ENCODE measurements around the gene ZNF467.

The ZNF467 gene

DNA sequence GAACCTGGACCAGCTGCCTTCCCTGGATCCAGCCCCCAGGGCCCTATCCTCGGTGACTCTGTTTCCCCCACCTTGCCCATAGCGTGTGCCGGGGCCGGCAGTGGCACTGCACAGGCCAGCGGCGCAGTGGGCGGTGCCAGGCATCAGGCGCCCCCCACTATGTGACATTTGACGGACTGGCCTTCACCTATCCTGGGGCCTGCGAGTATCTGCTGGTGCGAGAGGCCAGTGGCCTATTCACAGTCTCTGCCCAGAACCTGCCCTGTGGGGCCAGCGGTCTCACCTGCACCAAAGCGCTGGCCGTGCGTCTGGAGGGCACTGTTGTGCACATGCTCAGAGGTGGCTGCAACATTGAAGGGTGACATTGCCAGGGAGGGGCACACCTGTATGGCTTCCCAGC, 12.0 kb upstream of the ZNF467 start:
- no peak for DNase-seq

DNA sequence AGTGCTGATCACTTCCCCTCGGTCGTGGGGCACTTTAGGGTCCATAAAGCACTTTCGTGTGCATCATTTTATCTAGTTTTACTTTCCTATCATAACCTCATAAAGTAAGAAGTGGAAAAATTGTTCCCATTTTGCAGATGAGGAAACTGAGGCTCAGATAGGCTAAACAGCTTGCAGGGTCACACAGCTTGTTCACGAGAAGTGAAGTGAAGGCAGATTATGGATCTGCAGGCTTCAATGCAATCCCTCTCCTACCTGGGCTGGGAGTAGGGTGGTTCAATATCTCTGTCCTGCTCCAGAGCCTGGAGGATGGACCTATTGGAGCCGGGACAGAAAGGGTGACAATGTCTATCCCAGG, 10.8 kb upstream of the ZNF467 start:
- no peak for DNase-seq

DNA sequence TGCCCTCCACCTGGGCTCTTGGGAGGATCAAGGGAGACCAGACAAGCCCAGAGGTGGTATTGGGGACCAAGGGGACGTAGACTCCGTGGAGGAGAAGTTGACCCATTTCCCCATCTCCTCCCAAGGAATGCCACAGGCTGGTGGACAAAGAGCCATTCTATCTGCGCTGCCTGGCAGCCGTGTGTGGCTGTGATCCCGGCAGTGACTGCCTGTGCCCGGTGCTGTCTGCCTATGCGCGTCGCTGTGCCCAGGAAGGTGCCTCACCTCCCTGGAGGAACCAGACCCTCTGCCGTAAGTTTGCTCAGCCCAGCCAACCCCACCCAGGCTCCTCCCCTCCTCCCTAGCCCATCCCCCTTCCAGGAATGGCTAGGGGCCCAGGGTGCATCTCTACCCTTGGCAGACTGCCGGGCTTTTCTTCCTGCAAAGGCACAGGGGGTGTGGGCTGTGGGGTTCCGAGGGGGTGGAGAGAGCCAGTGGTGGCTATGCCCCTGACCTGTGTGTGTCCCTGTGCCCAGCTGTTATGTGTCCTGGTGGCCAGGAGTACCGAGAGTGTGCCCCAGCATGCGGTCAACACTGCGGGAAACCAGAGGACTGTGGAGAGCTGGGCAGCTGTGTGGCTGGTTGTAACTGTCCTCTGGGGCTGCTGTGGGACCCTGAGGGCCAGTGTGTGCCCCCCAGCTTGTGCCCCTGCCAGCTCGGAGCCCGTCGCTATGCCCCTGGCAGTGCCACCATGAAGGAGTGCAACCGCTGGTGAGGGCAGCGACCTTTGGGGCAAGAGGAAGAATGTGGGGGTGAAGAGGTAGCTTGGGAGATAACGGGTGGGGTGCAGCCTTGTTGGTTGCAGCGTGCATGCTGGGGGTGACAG, 10.2 kb upstream of the ZNF467 start:
- DNase-seq = no peak

DNA sequence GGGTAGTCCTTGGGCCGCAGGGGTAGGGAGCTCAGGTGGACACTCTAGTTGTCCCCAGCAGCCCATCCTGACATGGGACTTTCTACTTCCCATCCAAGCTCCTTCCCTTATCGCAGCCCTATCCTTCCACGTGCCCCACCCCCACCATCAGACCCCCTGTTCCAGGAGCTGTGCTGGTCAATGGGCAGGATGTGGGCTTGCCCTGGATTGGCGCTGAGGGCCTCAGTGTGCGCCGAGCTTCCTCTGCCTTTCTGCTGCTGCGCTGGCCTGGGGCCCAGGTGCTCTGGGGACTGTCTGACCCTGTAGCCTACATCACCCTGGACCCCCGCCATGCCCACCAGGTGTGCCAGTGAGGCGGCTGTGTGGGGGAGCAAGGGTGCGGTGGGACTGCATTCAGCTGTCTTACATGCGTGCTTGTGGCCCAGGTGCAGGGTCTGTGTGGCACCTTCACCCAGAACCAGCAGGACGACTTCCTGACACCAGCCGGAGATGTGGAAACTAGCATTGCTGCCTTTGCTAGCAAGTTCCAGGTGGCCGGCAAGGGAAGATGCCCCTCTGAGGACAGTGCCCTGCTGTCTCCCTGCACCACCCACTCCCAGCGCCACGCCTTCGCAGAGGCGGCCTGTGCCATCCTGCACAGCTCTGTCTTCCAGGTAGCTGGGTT, 9.4 kb upstream of the ZNF467 start:
- no peak for DNase-seq

DNA sequence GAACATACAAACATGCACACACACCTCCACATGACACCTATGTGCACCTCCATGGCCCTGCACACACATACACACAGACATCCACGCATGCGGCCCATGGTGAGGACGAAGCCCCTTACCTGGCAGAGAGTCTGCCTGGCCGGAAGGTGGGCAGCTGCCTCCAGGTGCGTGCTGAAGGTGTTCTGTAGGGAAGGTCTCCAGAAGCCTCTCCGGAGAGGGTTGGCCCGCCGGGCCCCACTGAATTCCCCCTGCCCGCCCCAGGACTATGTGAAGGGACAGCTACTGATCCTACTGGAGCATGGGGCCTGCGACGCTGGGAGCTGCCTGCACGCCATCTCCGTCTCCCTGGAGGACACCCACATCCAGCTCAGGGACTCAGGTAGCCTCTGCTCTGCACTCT, 8.5 kb upstream of the ZNF467 start:
- DNase-seq = no peak

DNA sequence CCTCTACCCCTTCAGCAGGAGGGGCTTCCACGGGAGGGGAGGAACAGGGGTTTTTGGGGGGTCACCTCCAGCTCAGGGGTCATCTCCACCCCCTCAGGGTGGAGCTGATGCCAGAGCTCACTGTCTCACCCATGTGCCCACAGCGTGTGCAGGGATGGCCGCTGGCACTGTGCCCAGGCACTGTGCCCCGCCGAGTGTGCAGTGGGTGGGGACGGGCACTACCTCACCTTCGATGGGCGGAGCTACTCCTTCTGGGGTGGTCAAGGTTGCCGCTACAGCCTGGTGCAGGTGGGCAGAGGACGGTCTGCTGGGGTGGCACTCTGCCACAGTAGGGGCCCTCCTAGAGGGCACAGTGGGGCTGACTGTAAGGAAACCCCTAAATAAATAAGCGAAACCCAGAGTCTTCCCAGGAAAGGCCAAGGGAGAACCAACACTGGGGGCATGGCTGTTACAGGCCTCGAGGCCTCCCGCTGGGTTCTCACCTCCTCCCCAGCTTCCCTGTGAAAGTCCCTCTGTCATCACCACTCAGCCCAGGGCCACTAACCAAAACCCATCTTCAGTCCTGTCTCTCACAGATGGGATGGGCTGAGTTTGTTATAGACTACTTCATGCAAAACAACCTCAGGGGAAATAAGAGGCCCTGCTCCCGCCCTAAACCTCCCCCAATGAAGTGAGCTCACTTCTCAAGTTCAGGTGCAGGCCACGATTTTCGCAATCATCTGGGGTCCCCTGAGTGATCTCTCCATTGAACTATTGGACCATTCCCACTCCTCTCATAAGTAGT, 7.4 kb upstream of the ZNF467 start:
- DNase-seq = no peak

DNA sequence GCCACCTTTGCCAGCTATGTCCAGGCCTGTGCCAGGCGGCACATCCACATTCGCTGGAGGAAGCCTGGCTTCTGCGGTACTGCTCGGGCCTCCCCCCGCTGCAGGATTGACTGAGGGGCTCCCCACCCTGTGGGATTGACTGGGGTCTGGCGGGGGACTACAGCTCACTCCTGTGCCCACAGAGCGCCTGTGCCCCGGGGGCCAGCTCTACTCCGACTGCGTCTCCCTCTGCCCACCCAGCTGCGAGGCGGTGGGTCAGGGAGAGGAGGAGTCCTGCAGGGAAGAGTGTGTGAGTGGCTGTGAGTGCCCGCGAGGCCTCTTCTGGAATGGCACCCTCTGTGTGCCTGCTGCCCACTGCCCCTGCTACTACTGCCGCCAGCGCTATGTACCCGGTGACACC, 6.7 kb upstream of the ZNF467 start:
- no peak for DNase-seq

DNA sequence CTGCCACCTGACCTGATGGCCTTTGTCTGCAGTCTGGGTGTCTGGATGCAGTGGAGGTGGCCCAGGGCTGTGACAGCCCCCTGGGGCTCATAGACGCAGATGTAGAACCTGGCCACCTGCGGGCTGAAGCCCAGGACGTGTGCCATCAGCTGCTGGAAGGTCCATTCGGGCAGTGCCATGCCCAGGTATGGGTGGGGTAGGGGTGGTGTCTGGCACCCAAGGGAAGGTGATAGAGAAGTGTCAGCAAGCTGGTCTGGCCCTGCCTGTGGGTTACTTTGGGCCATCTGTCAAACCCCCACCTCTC, 6.1 kb upstream of the ZNF467 start:
- no peak for DNase-seq

DNA sequence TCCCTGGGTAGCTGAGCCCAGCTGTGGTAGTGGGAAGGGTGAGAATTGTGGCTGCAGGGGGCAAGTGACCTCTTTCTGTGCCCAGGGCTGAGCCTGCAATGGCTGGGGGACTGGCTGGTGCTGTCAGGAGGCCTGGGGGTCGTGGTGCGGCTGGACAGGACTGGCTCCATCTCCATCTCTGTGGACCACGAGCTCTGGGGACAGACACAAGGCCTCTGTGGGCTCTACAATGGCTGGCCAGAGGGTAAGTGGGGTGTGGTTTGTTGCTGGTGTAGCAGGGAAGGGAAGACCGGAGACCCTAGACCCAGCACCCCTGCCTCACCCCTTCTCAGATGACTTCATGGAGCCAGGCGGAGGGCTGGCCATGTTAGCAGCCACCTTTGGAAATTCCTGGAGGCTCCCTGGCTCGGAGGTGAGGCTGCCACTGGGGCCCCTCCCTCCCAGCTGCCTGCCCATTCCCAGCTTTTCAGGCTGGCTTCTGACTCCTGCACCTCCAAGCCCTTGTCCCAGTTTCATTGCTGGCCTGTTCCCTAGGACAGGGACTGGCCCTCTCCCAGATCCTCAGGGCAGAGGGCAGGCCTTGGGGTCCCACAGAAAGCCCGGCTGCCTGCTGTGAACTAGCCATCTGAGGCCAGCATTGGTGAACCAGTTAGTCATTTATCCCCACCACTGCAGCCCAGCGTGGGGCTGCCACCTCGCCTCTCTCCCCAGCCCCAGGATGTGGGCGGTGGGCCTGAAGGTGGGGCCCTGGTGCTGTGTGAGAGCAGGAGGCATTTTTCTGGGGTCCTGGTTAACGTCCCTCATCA, 5.5 kb upstream of the ZNF467 start:
- no peak for DNase-seq

DNA sequence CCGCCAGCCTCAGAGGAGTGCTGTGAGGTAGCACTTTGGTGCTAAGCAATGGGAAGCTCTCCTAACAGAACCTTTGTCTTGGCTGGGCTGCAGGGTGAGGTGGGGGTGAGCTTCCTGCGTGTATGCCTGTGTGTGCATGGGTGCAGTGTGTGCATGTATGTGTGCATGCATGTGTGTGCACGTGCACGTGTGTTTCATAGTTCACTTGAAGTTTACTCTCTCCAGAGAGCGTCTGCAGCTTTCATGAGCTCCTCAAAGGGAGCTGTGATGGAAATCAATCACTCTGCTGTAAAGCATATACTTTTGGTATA, 4.9 kb upstream of the ZNF467 start:
- no peak for DNase-seq

DNA sequence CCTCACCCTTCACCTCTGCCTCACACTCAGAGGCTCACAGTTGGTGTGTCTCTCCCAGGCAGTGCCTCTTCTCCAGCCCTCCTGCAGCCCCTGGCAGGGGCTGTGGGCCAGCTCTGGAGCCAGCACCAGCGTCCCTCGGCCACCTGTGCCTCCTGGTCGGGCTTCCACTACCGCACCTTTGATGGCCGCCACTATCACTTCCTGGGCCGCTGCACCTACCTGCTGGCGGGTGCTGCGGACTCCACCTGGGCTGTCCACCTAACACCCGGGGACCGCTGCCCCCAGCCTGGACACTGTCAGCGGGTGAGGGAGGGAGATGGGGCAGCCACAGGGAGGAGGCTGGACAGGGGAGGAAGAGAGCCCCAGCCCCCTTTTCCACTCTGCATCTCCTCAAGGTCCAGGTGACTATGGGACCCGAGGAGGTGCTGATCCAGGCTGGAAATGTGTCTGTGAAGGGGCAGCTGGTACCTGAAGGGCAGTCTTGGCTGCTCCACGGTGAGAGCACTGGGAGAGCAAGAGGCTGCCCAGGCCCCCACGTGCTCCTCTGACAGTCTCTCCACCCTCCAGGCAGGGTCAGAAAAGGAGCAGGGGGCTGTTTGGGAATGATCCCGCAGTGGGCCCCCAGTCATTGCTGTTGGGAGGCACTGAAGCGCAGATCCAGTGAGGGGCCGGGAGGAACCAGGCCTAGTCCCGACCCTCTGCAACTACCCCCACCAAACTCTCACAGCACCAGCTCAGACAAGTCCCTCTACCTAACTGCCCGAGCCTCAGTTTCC, 4.4 kb upstream of the ZNF467 start:
- DNase-seq = no peak

DNA sequence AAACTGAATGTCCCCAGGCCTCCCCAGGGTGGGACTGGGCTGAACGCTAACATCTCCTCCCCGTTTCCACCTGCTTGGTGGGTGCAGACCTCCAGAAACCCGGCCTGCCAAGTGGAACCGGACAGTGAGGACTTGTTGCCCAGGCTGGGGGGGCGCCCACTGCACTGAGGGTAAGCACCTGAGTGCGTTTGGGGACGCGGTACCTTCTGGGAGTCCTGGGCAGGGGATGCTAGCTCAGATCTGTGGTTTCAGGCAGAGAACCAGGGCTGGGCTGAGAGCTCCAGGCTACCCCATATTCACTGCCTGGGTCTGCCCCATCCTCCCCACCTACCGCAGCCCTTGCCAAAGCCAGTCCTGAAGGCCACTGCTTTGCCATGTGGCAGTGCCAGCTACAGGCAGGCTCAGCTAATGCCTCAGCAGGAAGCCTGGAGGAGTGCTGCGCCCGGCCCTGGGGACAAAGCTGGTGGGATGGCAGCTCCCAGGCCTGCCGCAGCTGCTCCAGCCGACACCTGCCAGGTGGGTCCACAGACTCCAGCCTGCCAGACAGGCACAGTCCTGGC, 3.5 kb upstream of the ZNF467 start:
- no peak for DNase-seq

DNA sequence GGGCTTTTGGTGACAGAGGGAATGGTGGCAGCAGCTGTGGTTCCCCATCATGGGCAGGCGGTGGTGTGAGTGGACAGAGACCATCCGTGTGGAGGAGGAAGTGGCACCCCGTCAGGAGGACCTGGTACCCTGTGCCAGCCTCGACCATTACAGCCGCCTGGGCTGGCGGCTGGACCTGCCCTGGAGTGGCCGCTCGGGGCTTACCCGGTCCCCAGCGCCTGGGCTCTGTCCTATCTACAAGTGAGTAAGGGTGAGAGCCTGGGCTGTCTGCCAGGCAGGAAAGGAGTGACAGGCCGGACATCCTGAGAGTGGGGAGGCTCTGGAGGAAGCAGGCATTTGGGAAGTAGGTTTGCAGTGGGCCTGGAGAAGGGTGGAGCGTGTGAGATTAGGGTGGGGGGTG, 2.9 kb upstream of the ZNF467 start:
- no peak for DNase-seq

DNA sequence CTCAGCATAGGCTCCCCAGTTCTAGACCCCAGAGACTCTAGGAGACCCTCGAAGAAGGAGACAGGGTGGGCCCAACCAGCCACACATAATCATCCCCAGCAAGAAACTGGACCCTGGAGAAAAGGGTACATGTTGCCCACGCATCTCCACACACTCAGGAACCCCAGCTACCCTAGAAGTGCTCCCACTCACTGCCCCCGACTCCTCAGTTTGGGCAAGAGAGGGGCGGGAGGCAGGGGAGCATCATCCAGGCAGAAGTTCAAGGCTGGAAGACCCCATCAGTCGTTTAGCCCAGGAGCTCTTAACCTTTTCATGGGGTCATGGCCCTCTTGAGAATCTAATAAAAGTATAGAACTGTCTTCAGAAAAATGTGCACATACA, 1.8 kb upstream of the ZNF467 start:
- no peak for DNase-seq

DNA sequence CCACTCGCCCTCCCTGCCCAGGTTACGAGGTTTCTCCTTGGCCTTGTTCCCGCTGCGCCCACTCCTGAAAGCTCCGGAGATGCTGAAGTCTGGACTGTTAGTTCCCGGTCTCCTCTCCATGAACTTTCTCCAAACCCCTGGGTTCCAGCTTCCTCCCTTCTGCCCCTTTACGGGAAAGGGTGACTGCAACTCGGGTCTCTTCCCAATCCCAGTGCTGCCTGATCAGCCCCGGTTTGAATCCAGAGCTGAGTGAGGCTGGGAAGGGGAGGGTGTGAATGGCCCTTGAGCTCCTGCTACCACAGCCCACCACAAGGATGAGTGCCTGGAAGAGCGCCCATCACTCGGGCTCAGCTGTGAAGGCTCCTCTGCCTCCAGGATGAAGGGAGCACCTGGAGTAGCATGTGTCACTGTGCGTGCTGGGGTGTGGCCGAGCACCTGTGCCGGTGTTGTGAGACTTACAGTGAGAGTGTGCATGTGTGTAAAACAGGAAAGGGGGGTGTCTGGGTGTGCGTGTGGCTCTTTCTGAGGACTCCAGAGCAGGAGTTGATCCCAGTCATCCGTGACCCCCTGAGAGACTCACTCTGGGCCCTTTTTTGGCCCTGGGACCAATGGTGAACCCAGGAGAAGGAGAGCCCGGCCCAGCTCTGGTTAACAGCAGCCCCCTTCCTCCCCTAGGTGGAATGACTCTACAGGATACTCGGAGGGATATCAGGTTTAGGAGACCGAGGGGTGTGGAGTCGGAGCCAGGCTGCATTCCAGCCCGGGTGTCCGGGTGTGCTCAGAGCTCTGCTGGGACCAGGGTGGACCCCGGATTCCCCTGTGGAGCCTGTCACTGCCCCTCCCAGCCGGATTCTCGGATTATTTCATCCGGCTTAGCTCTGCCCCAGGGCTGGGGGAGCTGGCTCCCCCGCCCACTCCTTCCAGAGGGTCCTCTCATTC, 1.1 kb upstream of the ZNF467 start:
- DNase-seq = no peak

DNA sequence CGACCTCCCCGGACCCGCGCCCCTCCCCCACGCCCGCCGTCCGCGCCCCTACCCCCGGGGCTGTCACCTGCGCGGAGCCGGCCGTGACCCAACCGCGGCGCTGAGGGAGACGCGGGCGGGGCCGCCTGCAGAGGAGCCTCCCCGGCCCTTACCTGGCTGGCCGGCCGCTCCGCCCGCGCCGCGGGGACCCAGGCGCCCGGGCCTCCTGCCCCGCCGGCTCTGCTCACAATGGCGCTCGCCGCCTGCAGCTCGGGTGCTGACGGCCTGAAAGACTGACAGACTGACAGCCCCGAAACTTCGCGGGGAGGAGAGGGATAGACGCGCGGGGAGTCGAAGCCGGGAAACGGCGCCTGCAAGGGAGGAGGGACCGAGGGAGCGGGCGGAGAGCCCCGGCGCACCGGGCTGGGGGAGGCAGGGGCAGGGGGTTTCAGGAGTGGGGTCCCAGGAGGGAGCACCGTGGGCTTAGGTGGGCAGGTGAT, 393 bp downstream of the ZNF467 start:
- no peak for DNase-seq

DNA sequence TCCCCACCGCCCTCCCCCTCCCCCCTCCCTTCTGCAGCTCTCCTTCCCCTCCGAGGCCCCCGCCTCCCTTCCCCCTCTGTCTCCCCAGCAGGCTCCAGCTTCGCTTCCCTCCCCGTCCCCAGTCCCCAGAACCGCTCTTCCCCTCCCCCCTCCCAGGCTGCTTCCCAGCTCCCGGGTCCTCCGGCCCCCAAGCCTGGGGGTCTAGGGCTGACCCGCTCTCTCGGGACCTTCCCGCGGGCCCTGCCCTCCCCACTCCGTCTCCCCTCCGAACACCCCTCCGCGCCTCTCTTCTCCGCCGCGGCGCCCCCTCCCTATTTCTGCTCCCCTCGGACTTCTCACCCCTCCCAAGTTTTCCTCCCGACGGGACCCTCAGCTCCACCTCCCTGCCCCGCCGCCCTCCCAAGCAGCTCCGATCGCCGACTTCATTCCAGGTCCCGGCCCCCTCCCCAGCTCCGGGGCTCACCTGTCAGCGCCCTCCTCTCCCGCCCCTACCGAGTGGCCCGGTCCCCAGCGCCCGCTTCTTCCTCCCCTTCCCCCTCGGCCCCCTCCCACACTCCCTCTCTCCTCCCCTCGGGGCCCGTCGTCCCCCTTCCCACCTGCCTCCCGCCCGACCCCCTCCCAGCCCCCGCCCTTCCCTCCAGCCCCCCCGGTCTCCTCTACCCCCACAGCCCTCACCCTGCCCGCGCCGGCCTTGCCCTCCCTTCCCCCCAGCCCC, 990 bp downstream of the ZNF467 start:
- no peak for DNase-seq

DNA sequence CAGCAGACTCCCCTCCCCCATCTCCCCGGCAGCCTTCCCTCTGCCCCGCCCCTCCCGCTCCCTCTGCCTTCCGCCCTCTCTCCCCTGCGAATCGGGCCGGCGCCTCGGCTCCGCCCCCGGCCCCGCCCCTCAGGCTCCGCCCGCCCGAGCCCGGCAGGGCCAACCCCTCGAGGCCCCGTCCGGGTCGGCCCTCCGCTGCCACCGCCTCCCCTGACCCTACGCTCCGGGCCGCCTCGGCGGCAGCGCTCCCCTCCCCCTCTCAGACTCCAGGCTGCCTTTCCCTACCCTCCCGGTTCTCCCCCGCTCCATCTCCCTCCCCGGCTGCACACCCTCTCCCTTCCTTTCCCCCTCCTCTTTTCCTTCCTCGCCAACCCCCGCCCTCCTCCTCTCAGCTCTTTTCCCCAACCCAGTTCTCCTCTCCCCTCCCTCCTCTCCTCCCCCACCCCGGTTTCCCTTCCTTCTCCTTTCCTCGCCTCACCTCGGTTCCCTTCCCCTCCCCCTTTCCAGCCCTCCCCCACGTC, 1.6 kb downstream of the ZNF467 start:
- DNase-seq = peak; percentile 40

DNA sequence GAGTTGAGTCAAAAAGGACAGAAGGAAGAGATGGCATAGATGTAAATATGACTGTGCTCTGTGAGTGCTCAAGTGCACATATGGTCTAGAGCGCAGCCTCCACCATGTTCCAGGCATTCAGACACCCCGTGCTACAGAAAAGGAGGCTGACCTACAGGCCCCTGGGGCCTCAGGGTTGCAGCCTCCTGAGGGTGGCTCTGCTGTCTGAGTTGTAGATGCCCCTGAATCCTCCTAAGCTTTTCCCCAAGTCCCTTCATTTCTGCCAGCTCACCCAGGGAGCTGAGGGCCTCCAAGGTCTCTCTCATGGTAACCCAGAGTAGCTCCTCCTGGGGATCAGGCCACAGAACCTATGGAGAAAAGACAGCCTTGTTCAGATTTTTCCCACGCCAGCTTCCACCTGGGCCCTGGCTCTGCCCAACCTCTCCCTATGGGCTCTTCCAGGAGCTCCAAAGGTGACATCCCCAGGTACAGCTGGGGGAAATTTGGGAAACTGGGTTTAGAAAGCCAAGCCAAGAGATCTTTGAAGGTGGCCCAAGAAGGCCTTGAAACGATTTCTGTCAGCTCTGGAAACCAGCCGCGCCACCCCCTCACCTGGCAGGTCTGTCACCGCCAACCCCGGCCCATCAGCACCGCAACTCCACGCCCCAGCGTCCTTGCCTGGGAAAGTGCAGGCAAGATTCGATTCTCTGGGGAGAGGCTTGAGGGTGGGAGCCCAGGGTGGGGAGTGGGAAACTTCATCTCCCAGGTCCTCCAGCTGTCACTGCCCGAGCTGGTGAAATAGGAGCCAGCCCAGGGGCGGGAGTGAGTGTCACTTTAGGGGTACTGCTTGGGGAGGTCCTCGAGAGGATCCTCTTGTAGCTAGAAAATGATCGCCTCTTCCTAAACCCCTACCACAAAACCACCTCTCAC, 2.4 kb downstream of the ZNF467 start:
- DNase-seq = no peak

All from T1000 (cell line).